GM18498 (cell line): Measurements from ENCODE around the gene SPINK4.

Experiments used
- ATAC-seq: cut with Tn5 transposase; IDR thresholded peaks from one replicate; pipeline ENCODE4 v1.9.1; 2021; ENCODE audit warnings: mild to moderate bottlenecking, moderate library complexity; ENCODE audit not compliant: unreplicated experiment

The SPINK4 gene

DNA sequence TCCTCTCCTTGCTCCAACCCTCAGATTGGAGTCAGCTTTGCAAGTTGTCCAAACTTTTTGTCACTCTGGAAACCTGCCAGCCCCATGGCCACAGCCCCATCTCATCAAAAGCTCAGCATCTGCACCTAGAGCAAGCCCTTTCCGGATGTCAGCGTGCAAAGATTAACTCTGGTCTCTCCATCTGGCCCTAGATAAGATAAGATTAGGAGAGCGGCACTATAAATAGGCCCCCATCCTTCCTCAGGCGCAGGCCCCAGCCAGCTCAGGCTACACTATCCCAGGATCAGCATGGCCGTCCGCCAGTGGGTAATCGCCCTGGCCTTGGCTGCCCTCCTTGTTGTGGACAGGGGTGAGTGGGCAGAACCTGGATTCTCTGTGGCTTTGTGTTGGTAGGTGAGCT lies at the start of gene SPINK4:
TSS of gene SPINK4 (plus strand) at position 247 of the 400 bp plus-strand sequence. CDS start at position 289, 42 bp downstream.
- no peak for ATAC-seq

DNA sequence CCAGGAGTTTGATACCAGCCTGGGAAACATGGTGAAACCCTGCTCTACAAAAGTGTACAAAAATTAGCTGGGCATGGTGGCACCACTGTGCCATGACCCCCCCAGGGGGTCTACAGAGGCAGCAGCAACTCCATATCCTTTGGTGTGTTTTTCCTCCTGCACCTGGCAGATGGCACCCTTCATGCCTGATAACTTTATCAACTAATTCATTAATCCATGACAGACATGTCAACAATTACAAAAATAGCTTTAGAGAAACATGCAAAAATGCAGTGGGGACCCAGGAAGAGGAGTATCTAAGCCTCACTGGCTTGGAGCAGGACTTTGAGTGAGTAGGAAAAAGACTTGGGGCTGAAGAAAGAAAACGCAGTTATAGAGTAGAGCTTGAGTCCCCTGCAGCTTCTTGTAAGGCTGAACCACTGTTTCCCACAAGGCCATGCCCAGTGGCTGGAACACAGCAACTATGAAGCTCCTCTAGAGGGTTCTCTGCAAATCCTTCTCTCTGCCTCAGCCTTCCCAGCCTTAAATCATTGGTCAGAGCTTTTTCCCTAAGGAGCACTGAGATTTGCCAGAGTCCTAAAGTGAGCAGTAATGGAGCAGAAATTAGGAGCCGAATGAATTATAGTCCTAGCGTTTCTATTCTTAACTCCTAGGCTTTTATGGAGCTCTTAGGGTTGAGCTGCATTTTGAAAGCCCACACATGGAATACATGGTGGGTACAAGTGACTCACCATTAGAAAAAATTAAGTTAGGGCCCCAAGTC lies 47.3 kb upstream of the SPINK4 start:
- no peak for ATAC-seq

DNA sequence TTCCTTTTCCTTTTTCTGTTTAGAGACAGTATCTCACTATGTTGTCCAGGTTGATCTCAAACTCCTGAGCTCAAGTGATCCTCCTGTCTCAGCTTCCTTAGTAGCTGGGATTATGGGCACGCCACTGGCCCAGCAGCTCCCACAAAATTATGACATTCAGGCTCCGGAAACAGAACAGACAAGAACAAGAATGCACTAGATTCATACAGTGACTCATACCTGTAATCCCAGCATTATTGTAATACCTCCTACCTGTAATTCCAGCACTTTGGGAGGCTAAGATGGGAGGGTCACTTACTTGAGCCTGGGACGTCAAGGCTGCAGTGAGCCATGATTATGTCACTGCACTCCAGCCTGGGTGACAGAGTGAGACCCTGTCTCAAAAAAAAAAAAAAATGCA lies 46.1 kb upstream of the SPINK4 start:
- ATAC-seq = no peak

GRCh38 chr9:33196736-33197135 lies 43.2 kb upstream of the SPINK4 start:
- ATAC-seq = no peak

DNA sequence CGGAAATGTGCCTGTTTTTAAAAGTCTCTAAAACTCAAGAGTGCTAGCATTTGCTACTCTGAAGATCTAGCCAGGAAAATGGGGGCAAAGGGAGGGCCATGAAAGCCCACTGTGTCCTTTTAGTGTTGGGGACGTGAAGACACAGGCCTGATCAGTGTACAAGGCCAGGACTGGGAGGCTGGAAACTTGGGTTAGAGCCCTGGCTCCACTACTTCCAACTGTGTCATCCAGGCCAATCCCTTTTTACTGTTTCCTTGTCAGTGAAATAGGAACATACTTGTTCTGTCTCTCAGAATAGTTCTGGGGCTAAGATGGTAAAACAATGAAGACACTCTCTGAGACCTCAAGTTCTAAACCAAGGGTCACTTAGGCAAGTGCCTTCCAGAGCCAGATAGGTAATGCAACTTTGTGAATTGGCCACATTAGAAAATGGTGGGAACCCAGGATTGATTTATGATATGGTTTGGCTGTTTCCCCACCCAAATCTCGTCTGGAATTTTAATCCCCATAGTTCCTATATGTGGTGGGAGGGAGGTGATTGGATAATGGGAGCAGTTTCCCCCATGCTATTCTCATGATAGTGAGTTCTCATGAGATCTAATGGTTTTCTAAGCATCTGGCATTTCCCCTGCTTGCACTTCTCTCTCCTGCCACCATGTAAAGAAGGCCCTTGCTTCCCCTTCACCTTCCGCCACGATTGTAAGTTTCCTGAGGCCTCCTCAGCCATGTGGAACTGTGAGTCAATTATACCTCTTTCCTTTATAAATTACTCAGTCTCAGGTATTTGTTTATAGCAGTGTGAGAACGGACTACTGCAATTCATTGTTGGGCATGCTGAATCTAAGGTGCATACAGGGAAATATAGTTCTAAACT lies 42.5 kb upstream of the SPINK4 start:
- no peak for ATAC-seq

- no peak for ATAC-seq
Measured at GRCh38 chr9:33198165-33198564, 41.8 kb upstream of the SPINK4 start.

DNA sequence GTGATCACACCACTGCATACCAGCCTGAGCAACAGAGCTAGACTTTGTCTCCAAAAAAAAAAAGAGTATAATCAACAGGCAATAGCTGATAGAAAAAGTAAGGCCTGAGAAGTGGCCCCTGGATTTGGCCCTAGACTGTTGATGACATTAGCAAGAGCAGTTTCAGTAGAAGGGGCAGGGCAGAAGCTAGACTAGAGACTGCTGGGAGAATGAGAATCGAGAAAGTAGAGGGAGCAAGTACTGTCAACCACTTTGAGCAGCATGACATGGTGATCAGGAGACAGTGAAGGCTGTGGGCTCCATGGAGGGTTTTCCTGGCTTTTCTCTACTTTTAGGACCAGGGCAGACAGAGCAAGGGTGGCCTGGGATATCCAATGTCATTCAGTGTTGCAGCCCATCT lies 37.9 kb upstream of the SPINK4 start:
- ATAC-seq = peak; percentile 66

- ATAC-seq = peak; percentile 99
Measured at GRCh38 chr9:33202552-33203201, 37.3 kb upstream of the SPINK4 start.

GRCh38 chr9:33209394-33209793 lies 30.6 kb upstream of the SPINK4 start:
- ATAC-seq = no peak

DNA sequence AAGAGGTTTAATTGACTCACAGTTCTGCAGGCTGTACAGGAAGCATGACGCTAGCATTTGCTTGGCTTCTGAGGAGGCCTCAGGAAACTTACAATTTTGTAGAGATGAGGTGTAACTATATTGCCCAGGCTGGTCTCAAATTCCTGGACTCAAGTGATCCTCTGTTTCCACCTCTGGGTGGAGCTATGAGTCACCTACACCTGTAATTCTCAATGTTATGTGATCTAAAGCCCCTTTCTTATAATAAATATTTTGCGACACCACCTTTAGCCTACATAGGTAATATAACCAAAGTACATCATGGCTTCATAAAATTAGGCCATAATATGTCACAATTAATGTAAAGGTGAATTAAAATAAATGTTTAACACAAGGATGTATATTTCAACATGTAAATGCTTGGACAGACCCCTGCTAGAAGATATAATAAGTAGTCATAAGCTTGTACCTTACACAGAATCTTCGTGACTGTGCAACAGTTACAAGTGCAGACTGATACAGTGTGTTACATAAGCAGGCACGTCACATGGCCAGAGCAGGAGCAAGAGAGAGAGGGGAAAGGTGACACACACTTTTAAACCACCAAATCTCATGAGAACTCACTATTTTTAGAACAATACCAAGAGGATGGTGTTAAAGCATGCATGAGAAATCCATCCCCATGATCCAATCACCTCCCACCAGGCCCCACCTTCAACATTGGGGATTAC lies 29.8 kb upstream of the SPINK4 start:
- ATAC-seq = no peak

DNA sequence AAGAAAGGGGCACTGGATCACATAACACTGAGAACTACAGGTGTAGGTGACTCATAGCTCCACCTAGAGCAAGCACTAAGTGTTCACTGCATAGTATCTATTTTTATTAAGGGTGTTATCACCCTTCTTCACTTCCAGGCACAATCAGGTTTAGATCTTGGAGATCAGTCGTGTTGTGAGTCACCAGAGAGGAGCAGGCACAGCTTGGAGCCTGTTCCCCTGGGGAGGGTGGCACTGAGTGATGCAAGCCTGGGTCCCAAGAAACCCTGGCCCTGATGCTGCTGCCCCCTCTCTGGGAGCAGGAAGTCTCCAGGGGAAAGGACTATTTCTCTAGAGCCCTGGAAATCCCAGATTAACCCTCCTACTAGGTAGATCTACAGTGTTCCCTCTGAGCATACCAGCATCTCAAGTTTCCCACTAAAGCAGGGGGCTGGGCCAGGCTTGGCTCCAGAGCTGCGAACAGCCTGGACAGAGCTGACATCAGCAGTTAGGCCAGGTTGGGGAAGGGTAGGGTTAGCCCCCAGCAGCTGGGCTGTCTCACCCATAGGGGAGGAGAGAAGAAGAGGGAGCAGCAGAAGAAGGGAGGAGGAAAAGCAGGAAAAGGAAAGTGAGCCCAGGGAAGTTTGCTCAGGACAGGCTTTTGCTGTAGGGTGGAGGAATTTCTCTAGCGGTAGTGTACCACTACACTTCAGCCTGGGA lies 28.1 kb upstream of the SPINK4 start:
- ATAC-seq = no peak

GRCh38 chr9:33220681-33221567 lies 19.0 kb upstream of the SPINK4 start:
- ATAC-seq = no peak

GRCh38 chr9:33221568-33221884 lies 18.4 kb upstream of the SPINK4 start:
- ATAC-seq = no peak

GRCh38 chr9:33222031-33222430 lies 17.9 kb upstream of the SPINK4 start:
- ATAC-seq = no peak

DNA sequence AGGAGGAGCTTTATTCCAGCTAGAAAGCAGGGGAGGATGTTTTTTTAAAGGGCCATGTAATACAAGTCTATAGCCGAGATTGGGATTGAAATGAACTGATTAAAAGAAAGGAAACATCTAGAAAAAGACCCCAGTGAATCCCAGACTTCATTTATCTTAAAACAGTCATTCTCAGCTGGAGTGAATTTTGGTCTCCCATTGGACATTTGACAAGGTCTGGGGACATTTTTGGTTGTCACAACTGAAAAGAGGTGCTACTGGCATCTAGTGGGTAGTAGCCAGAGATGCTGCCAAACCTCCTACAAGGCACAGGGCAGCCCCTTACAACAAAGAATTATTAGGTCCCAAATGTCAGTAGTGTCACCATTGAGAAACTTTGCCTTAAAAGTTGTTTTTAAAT lies 16.3 kb upstream of the SPINK4 start:
- no peak for ATAC-seq

GRCh38 chr9:33225319-33226147 lies 14.4 kb upstream of the SPINK4 start:
- ATAC-seq = no peak

- peak; percentile 76 for ATAC-seq
Measured at GRCh38 chr9:33227008-33227398, 13.0 kb upstream of the SPINK4 start.

GRCh38 chr9:33227741-33228140 lies 12.2 kb upstream of the SPINK4 start:
- ATAC-seq = no peak

DNA sequence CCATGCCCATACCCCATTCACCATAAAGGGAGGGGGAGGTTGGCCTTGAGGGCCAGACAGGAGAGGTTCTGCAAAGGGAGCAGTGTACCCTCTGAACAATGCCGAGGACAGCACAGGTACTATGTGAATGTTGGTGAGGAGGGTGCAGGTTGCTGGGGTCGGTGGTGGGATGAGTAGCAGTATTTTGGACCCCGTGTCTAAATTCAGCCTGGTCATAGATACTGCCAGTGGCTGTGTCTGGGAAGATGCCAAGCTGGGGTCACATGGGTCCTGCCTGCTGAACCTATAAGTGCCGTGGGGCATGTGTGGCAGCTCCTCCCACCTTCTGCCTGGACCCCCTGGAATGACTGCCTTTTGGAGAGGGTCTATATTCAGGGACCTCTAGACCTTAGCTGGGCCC lies 11.4 kb upstream of the SPINK4 start:
- no peak for ATAC-seq
